ENCODE results near the gene TMEM132D. TPM values are rescaled to one million over a fixed set of nuclear protein-coding genes. Genes with fewer than 3 reads are reported as not detected.

TMEM132D gene
- total and polyA plus RNA-seq, 2 experiments from 2014 or later, result not detected

DNA sequence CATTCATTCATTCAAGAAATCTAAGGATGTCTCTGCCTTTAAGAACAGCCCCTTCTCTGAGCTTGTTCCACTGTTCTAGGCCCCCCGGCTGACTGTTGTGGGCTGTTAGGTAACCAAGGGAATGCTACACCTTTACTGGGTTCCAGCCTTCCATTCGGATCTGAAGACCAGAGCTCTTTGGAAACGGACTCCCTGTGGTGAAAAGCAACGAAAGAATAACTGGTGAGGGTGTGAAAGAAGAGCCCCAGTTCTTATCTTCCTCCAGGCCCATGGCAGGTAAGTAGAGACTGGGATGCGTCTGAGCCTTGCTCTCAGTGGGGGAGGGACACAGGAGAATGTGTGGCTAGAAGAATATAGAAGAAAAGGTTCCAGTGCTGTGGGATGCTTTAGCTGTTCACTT is 207.4 kb downstream of the TMEM132D start:
- Histone ChIP-seq H2AFZ (no peak overlapping the region), H3K27me3 (replicated peaks; ENCODE audit: insufficient read depth) (no peaks in the 10 kb centered on the region), H3K4me1 (ENCODE audit: insufficient read depth) (no peaks in the 10 kb centered on the region), H3K79me2 (ENCODE audit: insufficient read depth) (no peaks in the 10 kb centered on the region), H3K9me3 (ENCODE audit: low read depth) (peaks cover 3% of the 10 kb centered on the region), H3K4me2 (ENCODE audit: unreplicated experiment) (no peak overlapping the region), H4K20me1 (ENCODE audit: insufficient read depth) (no peaks in the 10 kb centered on the region), H3F3A (ENCODE audit: insufficient read depth) (no peaks in the 10 kb centered on the region), H3K36me3 (ENCODE audit: low read depth) (no peaks in the 10 kb centered on the region), H3K9ac (no peak overlapping the region), H3K27ac (no peak overlapping the region), H3K9me2 (ENCODE audit: insufficient read depth) (no peaks in the 10 kb centered on the region), H3K4me3 (no peak overlapping the region)
- no peak for DNase-seq
- TF ChIP-seq EZH2 (IDR thresholded peaks at IDR 0.05; ENCODE audit: insufficient read depth, poor library complexity, severe bottlenecking) (no peak), EZH2phosphoT487 (IDR thresholded peaks at IDR 0.05; ENCODE audit: insufficient read depth, low read depth) (no peak)
- WGBS, 2 experiments (ENCODE audit: low coverage in 1 of 2, low lambda C conversion rate in 2 of 2, missing lambda C conversion rate in 2 of 2), result 2 to 4% methylated on average over 5 of the region's 5 CpGs
- in situ Hi-C loops (cut with MboI), result no loop called here

GRCh38 chr12:129693731-129694130 is 210.1 kb downstream of the TMEM132D start:
- no peaks in the 10 kb centered on the region for H3F3A ChIP-seq (ENCODE audit: insufficient read depth)
- H3K4me3 ChIP-seq, result no peak overlapping the region
- no peaks in the 10 kb centered on the region for H3K36me3 ChIP-seq (ENCODE audit: low read depth)
- TF ChIP-seq EZH2phosphoT487 (IDR thresholded peaks at IDR 0.05; ENCODE audit: insufficient read depth, low read depth) (no peak), EZH2 (IDR thresholded peaks at IDR 0.05; ENCODE audit: insufficient read depth, poor library complexity, severe bottlenecking) (no peak)
- H2AFZ ChIP-seq, result no peak overlapping the region
- no peaks in the 10 kb centered on the region for H3K4me1 ChIP-seq (ENCODE audit: insufficient read depth)
- in situ Hi-C loops (cut with MboI), result no loop called here
- DNase-seq, result no peak
- no peak overlapping the region for H3K27ac ChIP-seq
- no peaks in the 10 kb centered on the region for H3K27me3 ChIP-seq (replicated peaks; ENCODE audit: insufficient read depth)
- WGBS, 2 experiments (ENCODE audit: low coverage in 1 of 2, low lambda C conversion rate in 2 of 2, missing lambda C conversion rate in 2 of 2), result 56 to 62% methylated on average over 8 of the region's 8 CpGs
- no peaks in the 10 kb centered on the region for H3K79me2 ChIP-seq (ENCODE audit: insufficient read depth)
- no peak overlapping the region for H3K9ac ChIP-seq
- H4K20me1 ChIP-seq (ENCODE audit: insufficient read depth), result no peaks in the 10 kb centered on the region
- H3K9me3 ChIP-seq (ENCODE audit: low read depth), result peaks cover 3% of the 10 kb centered on the region
- H3K9me2 ChIP-seq (ENCODE audit: insufficient read depth), result no peaks in the 10 kb centered on the region
- no peak overlapping the region for H3K4me2 ChIP-seq (ENCODE audit: unreplicated experiment)

GRCh38 chr12:129687731-129688130 is 216.1 kb downstream of the TMEM132D start:
- Histone ChIP-seq H3K9ac (no peak overlapping the region), H3K4me2 (ENCODE audit: unreplicated experiment) (no peak overlapping the region), H3K27ac (no peak overlapping the region), H3K9me2 (ENCODE audit: insufficient read depth) (no peaks in the 10 kb centered on the region), H3K27me3 (replicated peaks; ENCODE audit: insufficient read depth) (no peaks in the 10 kb centered on the region), H3K4me3 (no peak overlapping the region), H3K4me1 (ENCODE audit: insufficient read depth) (no peaks in the 10 kb centered on the region), H4K20me1 (ENCODE audit: insufficient read depth) (no peaks in the 10 kb centered on the region), H2AFZ (no peak overlapping the region), H3K9me3 (ENCODE audit: low read depth) (no peaks in the 10 kb centered on the region), H3F3A (ENCODE audit: insufficient read depth) (no peaks in the 10 kb centered on the region), H3K79me2 (ENCODE audit: insufficient read depth) (no peaks in the 10 kb centered on the region), H3K36me3 (ENCODE audit: low read depth) (no peaks in the 10 kb centered on the region)
- TF ChIP-seq EZH2 (IDR thresholded peaks at IDR 0.05; ENCODE audit: insufficient read depth, poor library complexity, severe bottlenecking) (no peak), EZH2phosphoT487 (IDR thresholded peaks at IDR 0.05; ENCODE audit: insufficient read depth, low read depth) (no peak)
- DNase-seq, result no peak
- in situ Hi-C loops (cut with MboI), result no loop called here

DNA sequence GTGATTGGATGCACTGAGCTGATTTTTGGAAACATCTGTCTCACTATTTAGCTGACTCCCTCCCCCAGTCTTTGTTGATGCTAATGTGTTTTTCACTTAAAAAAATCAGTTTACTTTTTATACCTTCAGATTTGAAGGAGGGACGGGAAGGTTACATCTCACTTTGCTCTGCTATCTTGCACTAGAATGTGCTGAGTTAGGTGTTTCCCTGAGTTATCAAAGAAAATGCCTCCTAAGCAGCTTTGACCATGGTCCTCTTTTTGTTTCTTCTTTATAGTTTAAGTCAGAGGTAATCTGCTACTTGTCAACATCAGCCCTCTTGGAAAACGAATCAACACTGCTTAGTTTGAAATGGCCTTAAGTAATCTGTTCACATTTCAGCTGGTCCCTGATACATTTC is 222.0 kb downstream of the TMEM132D start:
- in situ Hi-C loops (cut with MboI), result no loop called here
- Histone ChIP-seq H3K27ac (no peak overlapping the region), H3K9me2 (ENCODE audit: insufficient read depth) (no peaks in the 10 kb centered on the region), H3K9me3 (ENCODE audit: low read depth) (no peaks in the 10 kb centered on the region), H3K4me3 (no peak overlapping the region), H3K9ac (no peak overlapping the region), H3F3A (ENCODE audit: insufficient read depth) (no peaks in the 10 kb centered on the region), H3K79me2 (ENCODE audit: insufficient read depth) (no peaks in the 10 kb centered on the region), H3K27me3 (replicated peaks; ENCODE audit: insufficient read depth) (no peaks in the 10 kb centered on the region), H3K36me3 (ENCODE audit: low read depth) (no peaks in the 10 kb centered on the region), H3K4me1 (ENCODE audit: insufficient read depth) (no peaks in the 10 kb centered on the region), H2AFZ (no peak overlapping the region), H4K20me1 (ENCODE audit: insufficient read depth) (no peaks in the 10 kb centered on the region), H3K4me2 (ENCODE audit: unreplicated experiment) (no peak overlapping the region)
- TF ChIP-seq EZH2phosphoT487 (IDR thresholded peaks at IDR 0.05; ENCODE audit: insufficient read depth, low read depth), result no peak
- TF ChIP-seq EZH2 (IDR thresholded peaks at IDR 0.05; ENCODE audit: insufficient read depth, poor library complexity, severe bottlenecking), result no peak
- no peak for DNase-seq
- WGBS, 2 experiments (ENCODE audit: low coverage in 1 of 2, low lambda C conversion rate in 2 of 2, missing lambda C conversion rate in 2 of 2), result 2 to 4% methylated on average over 2 of the region's 2 CpGs

DNA sequence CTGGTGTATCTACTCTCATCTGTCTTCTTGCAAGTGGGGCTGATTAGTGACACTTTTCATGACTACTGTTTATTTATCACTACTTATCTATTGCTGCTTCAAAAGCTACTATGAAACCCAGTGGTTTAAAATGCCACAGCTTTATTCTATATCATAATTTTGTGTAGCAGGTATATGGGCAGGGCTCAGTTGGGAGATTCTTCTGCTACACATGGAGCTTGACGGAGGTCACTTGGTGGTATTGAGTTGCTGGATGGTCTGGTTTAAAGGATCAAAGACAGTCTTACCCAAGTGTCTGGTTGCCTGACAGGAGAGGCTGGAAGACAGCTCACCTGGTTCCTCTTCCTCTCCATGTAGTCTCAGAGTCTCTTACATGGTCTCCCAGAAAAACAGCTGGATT is 222.7 kb downstream of the TMEM132D start:
- H3K27ac ChIP-seq, result no peak overlapping the region
- H3K79me2 ChIP-seq (ENCODE audit: insufficient read depth), result no peaks in the 10 kb centered on the region
- H2AFZ ChIP-seq, result no peak overlapping the region
- no peak overlapping the region for H3K9ac ChIP-seq
- H3K9me3 ChIP-seq (ENCODE audit: low read depth), result no peaks in the 10 kb centered on the region
- no peaks in the 10 kb centered on the region for H3K36me3 ChIP-seq (ENCODE audit: low read depth)
- no peaks in the 10 kb centered on the region for H3K9me2 ChIP-seq (ENCODE audit: insufficient read depth)
- no peaks in the 10 kb centered on the region for H3K4me1 ChIP-seq (ENCODE audit: insufficient read depth)
- no peaks in the 10 kb centered on the region for H3K27me3 ChIP-seq (replicated peaks; ENCODE audit: insufficient read depth)
- in situ Hi-C loops (cut with MboI), result no loop called here
- no peak overlapping the region for H3K4me2 ChIP-seq (ENCODE audit: unreplicated experiment)
- TF ChIP-seq EZH2phosphoT487 (IDR thresholded peaks at IDR 0.05; ENCODE audit: insufficient read depth, low read depth), result no peak
- no peak for TF ChIP-seq EZH2 (IDR thresholded peaks at IDR 0.05; ENCODE audit: insufficient read depth, poor library complexity, severe bottlenecking)
- 11 to 21% methylated on average over 1 of the region's 1 CpG for WGBS, 2 experiments (ENCODE audit: low coverage in 1 of 2, low lambda C conversion rate in 2 of 2, missing lambda C conversion rate in 2 of 2)
- H3K4me3 ChIP-seq, result no peak overlapping the region
- H4K20me1 ChIP-seq (ENCODE audit: insufficient read depth), result no peaks in the 10 kb centered on the region
- H3F3A ChIP-seq (ENCODE audit: insufficient read depth), result no peaks in the 10 kb centered on the region
- DNase-seq, result no peak

Measured in GM23248 (cell line).